Measurements from ENCODE around the gene OPTC. TPM values are rescaled to one million over a fixed set of nuclear protein-coding genes. Genes with fewer than 3 reads are reported as not detected.
"Not testable (repeated sequence)": the region's sequence is repeated elsewhere in the genome, so short reads cannot be mapped to it uniquely, and the experiment has no call there.

Gene OPTC, protein sequence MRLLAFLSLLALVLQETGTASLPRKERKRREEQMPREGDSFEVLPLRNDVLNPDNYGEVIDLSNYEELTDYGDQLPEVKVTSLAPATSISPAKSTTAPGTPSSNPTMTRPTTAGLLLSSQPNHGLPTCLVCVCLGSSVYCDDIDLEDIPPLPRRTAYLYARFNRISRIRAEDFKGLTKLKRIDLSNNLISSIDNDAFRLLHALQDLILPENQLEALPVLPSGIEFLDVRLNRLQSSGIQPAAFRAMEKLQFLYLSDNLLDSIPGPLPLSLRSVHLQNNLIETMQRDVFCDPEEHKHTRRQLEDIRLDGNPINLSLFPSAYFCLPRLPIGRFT
- total RNA-seq, result not detected

DNA sequence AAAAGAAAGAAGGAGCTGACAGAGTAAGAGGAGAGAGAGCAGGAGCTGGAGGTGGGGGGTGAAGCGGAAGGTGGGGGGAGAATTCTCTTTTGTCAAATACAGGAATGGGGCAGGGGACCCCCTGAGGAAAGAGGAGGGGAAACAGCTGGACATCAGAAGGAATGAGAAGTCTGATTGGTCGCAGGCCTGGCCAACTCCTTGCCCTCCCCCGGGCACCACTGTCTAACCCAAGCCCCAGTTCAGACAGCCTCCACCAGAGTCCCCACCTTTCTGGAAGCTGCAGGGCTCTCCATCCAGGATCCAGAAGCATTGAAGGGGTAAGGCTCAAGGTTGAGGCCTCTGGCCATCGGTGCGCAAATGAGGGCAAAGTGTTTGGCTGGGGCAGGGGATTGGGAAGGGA is at the start of gene OPTC:
TSS of gene OPTC (plus strand) at position 253 of the 400 bp plus-strand sequence. CDS start 1,853 bp downstream, outside the sequence.
- no peak for DNase-seq (ENCODE audit: low spot score in 2 of 2)
- Histone ChIP-seq H3K27me3 (no peaks in the 10 kb centered on the region), H3K4me1 (no peaks in the 10 kb centered on the region), H3K27ac (no peak within 1 kb of the TSS), H3K9me3 (no peaks in the 10 kb centered on the region), H3K4me3 (no peak within 1 kb of the TSS), H3K36me3 (no peaks in the 10 kb centered on the region)
- TF ChIP-seq, protein P1, sequence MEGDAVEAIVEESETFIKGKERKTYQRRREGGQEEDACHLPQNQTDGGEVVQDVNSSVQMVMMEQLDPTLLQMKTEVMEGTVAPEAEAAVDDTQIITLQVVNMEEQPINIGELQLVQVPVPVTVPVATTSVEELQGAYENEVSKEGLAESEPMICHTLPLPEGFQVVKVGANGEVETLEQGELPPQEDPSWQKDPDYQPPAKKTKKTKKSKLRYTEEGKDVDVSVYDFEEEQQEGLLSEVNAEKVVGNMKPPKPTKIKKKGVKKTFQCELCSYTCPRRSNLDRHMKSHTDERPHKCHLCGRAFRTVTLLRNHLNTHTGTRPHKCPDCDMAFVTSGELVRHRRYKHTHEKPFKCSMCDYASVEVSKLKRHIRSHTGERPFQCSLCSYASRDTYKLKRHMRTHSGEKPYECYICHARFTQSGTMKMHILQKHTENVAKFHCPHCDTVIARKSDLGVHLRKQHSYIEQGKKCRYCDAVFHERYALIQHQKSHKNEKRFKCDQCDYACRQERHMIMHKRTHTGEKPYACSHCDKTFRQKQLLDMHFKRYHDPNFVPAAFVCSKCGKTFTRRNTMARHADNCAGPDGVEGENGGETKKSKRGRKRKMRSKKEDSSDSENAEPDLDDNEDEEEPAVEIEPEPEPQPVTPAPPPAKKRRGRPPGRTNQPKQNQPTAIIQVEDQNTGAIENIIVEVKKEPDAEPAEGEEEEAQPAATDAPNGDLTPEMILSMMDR (IDR thresholded peaks at IDR 0.05), result no peak
- TF ChIP-seq POLR2A (IDR thresholded peaks at IDR 0.05), result no peak
- TF ChIP-seq POLR2AphosphoS5 (IDR thresholded peaks at IDR 0.05), result no peak
- intact Hi-C loops (cut with DNase I; ENCODE audit: low total_unique reads), result no loop called here

DNA sequence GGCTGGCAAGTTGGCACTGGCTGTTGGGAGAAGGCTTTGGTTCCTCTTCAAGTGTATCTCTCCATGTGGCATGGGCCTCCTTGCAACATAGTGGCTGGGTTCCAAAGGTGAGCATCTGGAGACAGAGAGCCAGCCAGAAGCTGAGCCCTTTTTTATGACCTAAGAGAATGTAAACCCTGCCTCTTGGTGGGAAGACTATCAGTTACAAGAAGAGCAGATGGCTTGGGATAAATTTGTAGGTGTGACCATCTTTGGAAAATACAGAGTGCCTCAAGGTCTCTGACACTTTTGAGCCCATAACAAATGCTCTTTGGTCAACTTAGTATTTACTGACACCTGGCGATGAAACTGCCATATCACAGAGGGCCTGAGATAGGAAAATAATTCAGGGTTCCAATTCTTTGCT is 49.8 kb upstream of the OPTC start:
- no peak overlapping the region for H3K27ac ChIP-seq

DNA sequence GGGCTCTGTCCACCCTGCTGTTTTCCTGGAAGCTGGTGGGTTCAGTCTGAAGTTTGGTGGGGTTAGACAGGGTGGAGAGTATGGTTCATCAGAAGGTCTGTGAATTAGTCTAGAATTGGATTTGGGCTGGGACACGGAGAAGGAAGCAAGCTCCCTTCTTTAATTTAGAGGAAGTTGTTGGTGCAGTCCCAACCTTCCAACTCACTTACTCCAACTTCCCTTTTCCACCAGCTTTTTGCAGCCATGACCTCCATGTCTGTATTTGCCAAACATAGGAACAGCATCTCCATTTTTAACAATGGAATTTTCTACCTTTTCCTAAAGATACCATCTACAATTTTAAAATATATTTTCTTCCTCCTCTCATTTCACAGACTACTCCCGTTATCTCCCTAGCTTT is 46.8 kb upstream of the OPTC start:
- TF ChIP-seq, protein P1 (IDR thresholded peaks at IDR 0.05), result no peak
- TF ChIP-seq POLR2AphosphoS5 (IDR thresholded peaks at IDR 0.05) (no peak), POLR2A (IDR thresholded peaks at IDR 0.05) (no peak)
- intact Hi-C loops (cut with DNase I; ENCODE audit: low total_unique reads), result no loop called here
- H3K4me3 ChIP-seq, result no peak overlapping the region
- H3K27ac ChIP-seq, result no peak overlapping the region
- peaks cover 0 to 6% of the 10 kb centered on the region in 2 donors for H3K9me3 ChIP-seq
- H3K36me3 ChIP-seq, result no peaks in the 10 kb centered on the region
- no peak for DNase-seq (ENCODE audit: low spot score in 2 of 2)
- no peaks in the 10 kb centered on the region for H3K27me3 ChIP-seq
- no peaks in the 10 kb centered on the region for H3K4me1 ChIP-seq

More for the DNA sequence above, 49.8 kb upstream of the OPTC start:
- TF ChIP-seq POLR2AphosphoS5 (IDR thresholded peaks at IDR 0.05), result no peak
- TF ChIP-seq, protein P1 (IDR thresholded peaks at IDR 0.05), result no peak
- no peak for TF ChIP-seq POLR2A (IDR thresholded peaks at IDR 0.05)
- Histone ChIP-seq H3K36me3 (no peaks in the 10 kb centered on the region), H3K4me3 (no peak overlapping the region), H3K27me3 (no peaks in the 10 kb centered on the region), H3K4me1 (peaks cover 9 to 10% of the 10 kb centered on the region in 2 donors), H3K9me3 (peaks cover 0 to 6% of the 10 kb centered on the region in 2 donors)
- intact Hi-C loops (cut with DNase I; ENCODE audit: low total_unique reads), result no loop called here
- no peak for DNase-seq (ENCODE audit: low spot score in 2 of 2)

DNA sequence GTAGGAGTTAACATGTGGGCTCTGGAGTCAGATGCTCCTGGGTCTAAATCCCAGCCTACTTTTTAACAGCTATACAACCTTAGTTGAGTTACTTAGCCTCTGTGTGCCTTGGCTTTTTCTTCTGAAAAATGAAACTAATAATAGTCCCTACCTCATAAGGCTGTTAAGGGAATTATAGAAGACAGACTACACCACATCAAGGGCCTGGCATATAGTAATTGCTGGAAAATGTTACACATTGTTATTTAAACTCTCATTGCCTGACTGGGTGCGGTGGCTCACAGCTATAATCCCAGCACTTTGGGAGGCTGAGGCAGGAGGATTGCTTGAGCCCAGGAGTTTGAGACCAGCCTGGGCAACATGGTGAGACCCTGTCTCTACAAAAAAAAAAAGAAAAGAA is 46.4 kb upstream of the OPTC start:
- H3K9me3 ChIP-seq; H3K4me3 ChIP-seq; DNase-seq (ENCODE audit: low spot score in 2 of 2); H3K27me3 ChIP-seq; intact Hi-C loops (cut with DNase I; ENCODE audit: low total_unique reads); H3K4me1 ChIP-seq; H3K27ac ChIP-seq; H3K36me3 ChIP-seq: not testable (repeated sequence)

DNA sequence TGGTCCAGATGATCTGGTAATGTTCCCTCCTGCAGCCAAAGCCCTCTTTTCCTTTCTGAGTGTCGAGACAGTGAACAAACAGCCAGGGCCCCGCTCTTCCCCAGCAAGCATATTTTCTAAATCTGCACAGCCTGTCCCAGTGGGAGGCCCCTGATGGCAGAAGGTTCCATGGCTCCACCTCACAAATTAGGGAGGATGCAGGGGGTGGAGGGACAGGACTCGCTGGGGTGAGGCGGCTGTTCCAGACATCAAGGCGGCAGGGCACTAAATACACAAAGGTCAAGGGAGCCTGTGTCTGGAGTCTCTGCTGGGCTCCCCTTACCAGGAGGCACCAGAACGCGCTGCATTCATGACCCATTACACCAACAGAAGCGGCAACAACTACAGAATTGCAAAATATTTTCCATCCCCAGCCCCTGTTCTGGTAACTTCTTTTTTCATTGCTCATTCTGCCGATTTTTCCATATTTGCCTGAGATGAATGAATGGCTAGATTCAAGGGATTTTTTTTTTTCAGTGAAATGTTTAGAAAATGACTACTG is 45.4 kb upstream of the OPTC start:
- DNase-seq (ENCODE audit: low spot score in 2 of 2), result no peak
- Histone ChIP-seq H3K27ac (peak overlapping the region; percentile 40 to 66), H3K4me3 (no peak overlapping the region), H3K27me3 (no peaks in the 10 kb centered on the region), H3K4me1 (no peaks in the 10 kb centered on the region), H3K36me3 (no peaks in the 10 kb centered on the region), H3K9me3 (peaks cover 0 to 6% of the 10 kb centered on the region in 2 donors)
- TF ChIP-seq POLR2A (IDR thresholded peaks at IDR 0.05), result no peak
- TF ChIP-seq, protein P1 (IDR thresholded peaks at IDR 0.05), result no peak
- TF ChIP-seq POLR2AphosphoS5 (IDR thresholded peaks at IDR 0.05), result peak in 1 of 3 donors; percentile 36
- intact Hi-C loops (cut with DNase I; ENCODE audit: low total_unique reads), result no loop called here

Data from breast epithelium (tissue), 4 donors.